NCI-H1105 (cell line): ENCODE data around the gene ABCC8.

Source experiments
- DNase-seq: peaks from one replicate; lab custom pipeline; 2025; lab: John Stamatoyannopoulos, UW

Gene ABCC8

GRCh38 chr11:17386331-17387084, 90.1 kb downstream of the ABCC8 start:
- DNase-seq: no peak

GRCh38 chr11:17385926-17386325, 90.7 kb downstream of the ABCC8 start:
- no peak for DNase-seq

- DNase-seq: no peak
These were observed 91.2 kb downstream of the ABCC8 start for GRCh38 chr11:17385492-17385891.

- DNase-seq: peak; percentile 75
These were observed 92.6 kb downstream of the ABCC8 start for GRCh38 chr11:17384002-17384511.

GRCh38 chr11:17383461-17383860, 93.2 kb downstream of the ABCC8 start:
- DNase-seq: no peak

GRCh38 chr11:17382046-17382728, 94.5 kb downstream of the ABCC8 start:
- no peak for DNase-seq

GRCh38 chr11:17381156-17381555, 95.5 kb downstream of the ABCC8 start:
- no peak for DNase-seq

GRCh38 chr11:17379383-17380180, 97.1 kb downstream of the ABCC8 start:
- no peak for DNase-seq

GRCh38 chr11:17378655-17379054, 98.0 kb downstream of the ABCC8 start:
- DNase-seq: no peak

GRCh38 chr11:17376493-17376892, 100.2 kb downstream of the ABCC8 start:
- DNase-seq: no peak

GRCh38 chr11:17375547-17375946, 101.1 kb downstream of the ABCC8 start:
- no peak for DNase-seq

GRCh38 chr11:17371614-17372013, 105.0 kb downstream of the ABCC8 start:
- no peak for DNase-seq

GRCh38 chr11:17369684-17370243, 106.9 kb downstream of the ABCC8 start:
- no peak for DNase-seq

GRCh38 chr11:17369094-17369493, 107.6 kb downstream of the ABCC8 start:
- DNase-seq: no peak

- DNase-seq: no peak
These were observed 108.1 kb downstream of the ABCC8 start for GRCh38 chr11:17368551-17368950.

GRCh38 chr11:17366495-17366894, 110.2 kb downstream of the ABCC8 start:
- no peak for DNase-seq

GRCh38 chr11:17354601-17354991, 122.0 kb downstream of the ABCC8 start:
- DNase-seq: peak; percentile 56

- no peak for DNase-seq
These were observed 122.6 kb downstream of the ABCC8 start for GRCh38 chr11:17353821-17354600.

- DNase-seq: peak; percentile 69
These were observed 123.5 kb downstream of the ABCC8 start for GRCh38 chr11:17352950-17353820.

GRCh38 chr11:17351510-17352176, 125.0 kb downstream of the ABCC8 start, which contains the start of gene NCR3LG1:
NCR3LG1 (plus strand) TSS chr11:17351800; CDS start chr11:17351970, 170 bp downstream.
- peak; percentile 23 for DNase-seq
